Transverse colon (tissue), 3 donors: Measurements from ENCODE around the gene PDHX.

Source experiments
- POLR2A ChIP-seq: fragments of 450-650 bp; IDR thresholded peaks from one replicate; pipeline ENCODE4 v1.6.1; 2016; ENCODE audit warnings: antibody characterized with exemption, mild to moderate bottlenecking, moderate library complexity
- TF ChIP-seq, protein P1 (sequence below), 5 experiments: fragments of 200-600 bp in 3 of 5; fragments of 450-650 bp in 2 of 5; sonication (generic) in 3 of 5; IDR thresholded peaks; 1 replicate in 2 of 5; 2 replicates in 3 of 5; pipeline ENCODE4 v1.5.1; 2016 to 2017; ENCODE audit warnings: antibody characterized with exemption in 5 of 5, inconsistent platforms in 3 of 5, mild to moderate bottlenecking in 2 of 5, moderate library complexity in 1 of 5

- TF ChIP-seq, protein P1, sequence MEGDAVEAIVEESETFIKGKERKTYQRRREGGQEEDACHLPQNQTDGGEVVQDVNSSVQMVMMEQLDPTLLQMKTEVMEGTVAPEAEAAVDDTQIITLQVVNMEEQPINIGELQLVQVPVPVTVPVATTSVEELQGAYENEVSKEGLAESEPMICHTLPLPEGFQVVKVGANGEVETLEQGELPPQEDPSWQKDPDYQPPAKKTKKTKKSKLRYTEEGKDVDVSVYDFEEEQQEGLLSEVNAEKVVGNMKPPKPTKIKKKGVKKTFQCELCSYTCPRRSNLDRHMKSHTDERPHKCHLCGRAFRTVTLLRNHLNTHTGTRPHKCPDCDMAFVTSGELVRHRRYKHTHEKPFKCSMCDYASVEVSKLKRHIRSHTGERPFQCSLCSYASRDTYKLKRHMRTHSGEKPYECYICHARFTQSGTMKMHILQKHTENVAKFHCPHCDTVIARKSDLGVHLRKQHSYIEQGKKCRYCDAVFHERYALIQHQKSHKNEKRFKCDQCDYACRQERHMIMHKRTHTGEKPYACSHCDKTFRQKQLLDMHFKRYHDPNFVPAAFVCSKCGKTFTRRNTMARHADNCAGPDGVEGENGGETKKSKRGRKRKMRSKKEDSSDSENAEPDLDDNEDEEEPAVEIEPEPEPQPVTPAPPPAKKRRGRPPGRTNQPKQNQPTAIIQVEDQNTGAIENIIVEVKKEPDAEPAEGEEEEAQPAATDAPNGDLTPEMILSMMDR (IDR thresholded peaks at IDR 0.05) = no peak
- no peak for TF ChIP-seq POLR2A
Measured at GRCh38 chr11:34874202-34874601, 42.2 kb upstream of the PDHX start.
